Measurements from ENCODE around the gene AURKAIP1. TPM values are rescaled to one million over a fixed set of nuclear protein-coding genes. Genes with fewer than 3 reads are reported as not detected.

AURKAIP1 gene
- total and polyA plus RNA-seq, 2 of the 13 experiments (the other 11 are each of a cell fraction or from before 2014, with no cell fraction given) = 69.5 to 175 TPM

- TF ChIP-seq ZNF446 (CRISPR knock-in tag; IDR thresholded peaks at IDR 0.05) (no peak), KDM4B (CRISPR knock-in tag; IDR thresholded peaks at IDR 0.05) (no peak), FOXK2 (IDR thresholded peaks at IDR 0.05) (no peak), ZNF761 (CRISPR knock-in tag; conservative IDR thresholded peaks at IDR 0.05) (no peak), NFKB2 (CRISPR knock-in tag; IDR thresholded peaks at IDR 0.05; ENCODE audit: borderline replicate concordance) (0 out of 2 replicates have a peak, but pooled peaks have one; percentile 22), GATAD1 (CRISPR knock-in tag; IDR thresholded peaks at IDR 0.05) (0 out of 2 replicates have a peak, but pooled peaks have one; percentile 11), ZNF720 (CRISPR knock-in tag; IDR thresholded peaks at IDR 0.05) (no peak), ZNF557 (CRISPR knock-in tag; IDR thresholded peaks at IDR 0.05) (no peak), SMC3 (IDR thresholded peaks at IDR 0.05; ENCODE audit: low read length) (peak; percentile 58; the same call in 1 of the 2 replicates), THAP7 (CRISPR knock-in tag; IDR thresholded peaks at IDR 0.05) (no peak), ZBED4 (CRISPR knock-in tag; IDR thresholded peaks at IDR 0.05; ENCODE audit: borderline replicate concordance) (0 out of 2 replicates have a peak, but pooled peaks have one; percentile 25), EZH2 (conservative IDR thresholded peaks at IDR 0.05; ENCODE audit: low read depth, low read length) (no peak), ZNF296 (CRISPR knock-in tag; conservative IDR thresholded peaks at IDR 0.05) (no peak), RARG (CRISPR knock-in tag; IDR thresholded peaks at IDR 0.05; ENCODE audit: low read depth) (no peak), ZNF768 (CRISPR knock-in tag; IDR thresholded peaks at IDR 0.05) (no peak), CBFB (CRISPR knock-in tag; IDR thresholded peaks at IDR 0.05) (no peak), HMGXB4 (CRISPR knock-in tag; IDR thresholded peaks at IDR 0.05; ENCODE audit: borderline replicate concordance in 1 of 2, low read depth in 1 of 2) (peak in 1 of 2 experiments; percentile 74; a peak in 2 of 4 replicates)
- TF ChIP-seq, protein P1, sequence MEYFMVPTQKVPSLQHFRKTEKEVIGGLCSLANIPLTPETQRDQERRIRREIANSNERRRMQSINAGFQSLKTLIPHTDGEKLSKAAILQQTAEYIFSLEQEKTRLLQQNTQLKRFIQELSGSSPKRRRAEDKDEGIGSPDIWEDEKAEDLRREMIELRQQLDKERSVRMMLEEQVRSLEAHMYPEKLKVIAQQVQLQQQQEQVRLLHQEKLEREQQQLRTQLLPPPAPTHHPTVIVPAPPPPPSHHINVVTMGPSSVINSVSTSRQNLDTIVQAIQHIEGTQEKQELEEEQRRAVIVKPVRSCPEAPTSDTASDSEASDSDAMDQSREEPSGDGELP (IDR thresholded peaks at IDR 0.05; ENCODE audit: borderline replicate concordance, low read depth) = peak; percentile 81; the same call in 1 of the 2 replicates
These were observed 3.0 kb downstream of the AURKAIP1 start (continued) for GRCh38 chr1:1371746-1372711.
